Hippocampal formation (tissue), 2 donors: ENCODE data around the gene AIFM2.
"Not testable (repeated sequence)": the region's sequence is repeated elsewhere in the genome, so short reads cannot be mapped to it uniquely, and the experiment has no call there.

Experiments
- DNase-seq, 2 donors: peaks; one replicate each; lab custom pipeline; 2025; lab: John Stamatoyannopoulos, UW

The AIFM2 gene

DNA sequence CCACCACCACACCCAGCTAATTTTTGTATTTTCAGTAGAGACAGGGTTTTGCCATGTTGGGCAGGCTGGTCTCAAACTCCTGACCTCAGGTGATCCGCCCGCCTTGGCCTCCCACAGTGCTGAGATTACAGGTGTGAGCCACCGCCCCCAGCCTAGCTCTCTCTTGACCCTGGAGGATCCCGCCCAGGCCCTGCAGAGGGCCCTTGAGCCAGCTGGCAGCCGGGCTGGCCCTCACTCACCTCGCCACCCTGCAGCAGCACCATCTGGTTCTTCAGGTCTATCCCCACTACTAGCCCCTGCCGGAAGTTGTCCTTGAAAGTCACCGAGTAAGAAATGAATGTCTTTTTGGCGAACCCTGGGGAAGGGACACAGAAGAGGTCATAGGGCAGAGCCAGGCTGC, 9.5 kb downstream of the AIFM2 start:
- not testable (repeated sequence) for DNase-seq

DNA sequence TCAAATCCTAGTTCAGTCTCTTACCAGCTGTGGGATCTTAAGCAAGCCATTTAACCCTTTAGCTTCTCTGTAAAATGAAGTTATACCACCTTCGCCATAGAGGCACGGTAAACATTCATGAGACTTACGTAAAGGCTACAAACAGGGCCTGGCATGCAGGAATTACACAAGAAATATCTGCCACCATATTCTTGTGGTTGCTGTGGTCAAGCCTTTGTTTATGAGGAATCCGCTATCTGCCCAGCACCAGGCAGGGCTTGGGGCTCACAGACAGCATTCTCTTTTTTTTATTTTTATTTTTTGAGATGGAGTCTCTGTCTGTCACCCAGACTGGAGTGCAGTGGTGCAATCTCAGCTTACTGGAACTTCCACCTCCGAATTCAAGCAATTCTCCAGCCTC, 9.9 kb downstream of the AIFM2 start:
- no peak for DNase-seq

DNA sequence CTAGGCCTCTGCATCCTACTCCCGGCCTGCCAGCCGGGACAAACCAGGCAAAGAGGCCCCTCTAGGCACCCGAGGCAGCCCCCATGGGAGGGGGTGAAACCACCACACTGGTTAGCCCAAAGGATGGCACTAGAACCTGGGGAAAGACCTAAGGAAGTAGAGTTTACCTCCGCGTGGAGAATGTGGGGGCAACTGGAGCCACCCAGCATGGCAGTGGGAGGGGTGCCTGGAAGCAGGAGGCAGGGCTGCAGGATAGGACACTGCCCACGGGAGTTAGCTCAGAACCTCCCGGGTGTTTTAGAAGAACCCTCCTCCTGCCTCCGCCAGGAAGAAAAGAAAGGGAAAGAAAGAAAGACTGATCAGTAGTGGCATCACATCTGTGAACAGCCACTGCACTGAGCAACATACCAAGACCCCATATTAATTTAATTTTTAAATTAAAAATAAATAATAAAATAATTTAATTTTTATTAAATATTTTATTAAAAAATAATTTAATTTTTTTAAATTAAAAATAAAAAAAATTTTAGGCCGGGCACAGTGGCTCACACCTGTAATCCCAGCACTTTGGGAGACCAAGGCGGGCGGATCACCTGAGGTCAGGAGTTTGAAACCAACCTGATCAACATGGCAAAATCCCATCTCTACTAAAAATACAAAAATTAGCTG, 11.2 kb downstream of the AIFM2 start:
- no peak for DNase-seq

DNA sequence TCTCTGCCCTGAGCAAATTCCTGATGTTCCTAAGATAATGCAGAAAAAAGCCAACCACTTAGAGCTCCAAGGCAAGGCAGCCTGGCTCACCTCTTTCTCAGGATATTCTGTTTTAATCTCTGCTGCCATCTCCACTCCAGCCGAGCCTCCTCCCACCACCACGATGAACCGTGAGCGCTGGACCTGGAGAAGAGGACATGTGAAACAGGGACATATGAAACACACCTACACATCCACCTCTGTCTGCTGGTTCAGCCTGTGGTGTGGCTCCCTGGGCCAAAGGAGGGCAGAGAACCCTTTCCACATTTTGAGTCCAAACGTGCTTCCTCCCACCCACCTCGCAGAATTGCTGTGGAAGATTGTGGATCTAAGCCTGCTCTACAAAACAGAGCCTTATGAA, 12.2 kb downstream of the AIFM2 start:
- no peak for DNase-seq

DNA sequence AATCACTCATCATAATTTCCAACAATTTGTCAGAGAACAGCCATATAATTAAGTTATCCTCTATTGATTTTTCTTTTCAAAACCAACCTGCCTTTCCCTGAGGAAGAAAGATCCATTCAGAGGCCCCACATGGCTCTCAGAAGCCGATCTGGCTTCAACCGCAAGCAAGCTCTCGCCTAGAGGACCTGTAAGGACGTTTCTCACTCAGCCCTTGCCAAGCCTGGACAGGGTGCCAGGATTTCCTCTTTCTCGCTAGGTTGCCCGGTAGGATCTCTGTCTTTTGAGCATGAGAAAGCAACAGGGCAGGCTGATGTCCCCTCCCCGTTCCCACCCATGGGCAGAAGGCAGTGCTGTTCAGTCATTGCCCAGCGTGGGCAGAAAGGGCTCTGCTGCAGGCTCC, 13.0 kb downstream of the AIFM2 start:
- DNase-seq: no peak

DNA sequence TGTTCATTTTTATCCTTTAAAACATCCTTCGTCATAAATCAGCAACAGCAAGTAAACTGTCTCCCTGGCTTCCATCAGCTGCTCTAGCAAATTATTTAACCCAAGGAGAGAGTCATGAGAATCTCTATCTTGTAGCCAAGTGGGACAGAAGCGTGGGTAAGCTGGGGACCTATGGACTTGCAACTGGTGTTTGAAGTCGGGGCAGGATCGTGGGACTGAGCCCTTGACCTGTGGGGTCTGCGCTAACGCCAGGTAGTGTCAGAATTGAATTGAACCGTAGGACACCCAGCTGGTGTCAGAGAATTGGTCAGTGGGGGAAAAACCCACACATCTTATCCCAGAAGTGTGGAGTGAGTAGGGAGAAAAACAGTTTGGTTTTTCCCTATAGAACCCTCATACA, 13.4 kb downstream of the AIFM2 start:
- no peak for DNase-seq

DNA sequence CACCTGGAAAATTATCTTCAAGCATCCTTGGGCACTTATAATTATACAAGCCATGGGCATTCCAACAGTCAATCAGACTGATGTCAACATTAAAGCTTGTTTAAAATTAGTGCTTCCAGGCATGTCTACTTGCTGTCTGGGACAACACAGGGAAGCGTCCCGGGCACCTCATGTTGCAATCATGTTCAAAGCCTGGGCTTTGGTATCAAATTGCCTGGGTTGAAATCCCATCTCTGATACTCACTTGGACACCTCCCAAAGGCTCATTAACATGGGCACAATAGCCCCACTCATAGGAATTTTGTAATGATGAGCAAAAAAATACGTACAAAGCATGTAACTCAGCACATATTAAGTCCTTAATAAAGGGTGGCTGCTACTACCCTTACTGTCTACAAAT, 14.4 kb downstream of the AIFM2 start:
- no peak for DNase-seq

DNA sequence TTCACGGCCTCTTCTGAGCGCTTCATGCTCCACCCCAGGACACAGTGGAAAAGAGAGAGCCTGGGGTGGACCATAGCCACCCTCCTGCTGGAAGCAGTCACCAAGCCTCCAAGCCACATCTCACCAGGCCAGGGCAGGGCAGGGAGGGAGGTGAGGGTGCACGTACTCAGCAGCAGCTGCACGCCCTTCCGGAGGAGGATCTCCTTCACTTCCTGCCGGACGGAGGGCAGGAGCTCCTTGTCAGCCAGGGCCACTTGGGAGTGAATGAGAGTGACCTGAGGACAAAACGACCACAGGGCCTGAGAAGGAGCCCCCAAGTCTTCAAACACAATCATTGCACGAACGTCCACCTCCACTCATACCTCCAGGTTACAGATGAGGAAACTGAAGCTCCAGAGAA, 15.0 kb downstream of the AIFM2 start:
- DNase-seq: no peak

DNA sequence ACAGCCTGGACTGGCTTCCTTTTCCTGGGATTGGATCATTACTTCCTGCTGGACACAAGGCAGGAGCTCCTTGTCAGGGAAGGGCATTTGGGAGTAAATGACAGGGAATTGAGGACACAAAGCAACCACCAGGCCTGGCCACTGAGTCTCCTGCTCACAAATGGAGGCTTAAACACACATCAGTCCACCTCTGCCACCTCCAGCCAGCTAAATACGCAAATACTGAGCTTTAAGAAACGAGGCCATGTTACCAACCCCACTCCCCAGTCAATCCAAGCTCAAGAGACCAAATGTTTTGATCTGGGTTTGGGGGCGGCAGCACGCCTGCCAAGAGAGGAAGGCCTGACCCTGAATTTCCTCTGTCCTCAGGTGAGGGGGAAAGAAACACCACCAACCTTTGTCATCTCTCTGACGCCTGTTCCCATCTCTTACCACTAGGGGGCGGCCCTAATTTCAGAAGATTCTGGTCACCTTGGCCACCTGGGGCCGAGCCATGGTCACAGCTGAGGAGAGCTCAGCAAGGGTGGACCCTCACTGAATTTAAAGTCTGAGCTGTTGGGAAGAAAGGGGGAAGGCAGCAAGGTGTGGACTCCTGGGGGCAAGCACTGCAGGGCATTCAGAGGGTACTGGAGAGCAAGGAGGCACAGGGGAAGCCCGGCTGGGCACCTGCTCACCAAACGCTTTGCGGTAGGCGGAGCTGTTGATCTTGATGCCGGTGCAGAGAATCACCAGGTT, 16.5 kb downstream of the AIFM2 start:
- DNase-seq: peak; percentile 4 to 5

DNA sequence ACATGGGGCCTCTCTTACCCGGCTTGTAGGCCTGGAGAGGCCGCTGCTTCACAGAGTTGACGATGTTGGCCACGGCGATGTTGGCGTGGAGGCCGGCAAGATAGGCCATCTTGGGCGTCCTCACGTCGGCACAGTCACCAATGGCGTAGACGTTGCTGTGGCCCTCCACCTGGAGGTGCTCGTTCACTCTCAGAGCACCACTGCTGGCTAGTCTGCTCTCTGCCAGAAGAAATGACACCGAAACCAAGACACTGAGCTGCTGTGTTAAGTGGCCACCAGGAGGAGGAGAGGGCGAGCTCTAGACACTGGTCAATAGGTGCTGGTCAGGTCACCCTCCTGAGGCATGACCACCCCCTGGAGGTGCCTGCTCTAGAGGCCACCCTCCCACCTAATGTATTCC, 17.7 kb downstream of the AIFM2 start:
- DNase-seq: no peak

DNA sequence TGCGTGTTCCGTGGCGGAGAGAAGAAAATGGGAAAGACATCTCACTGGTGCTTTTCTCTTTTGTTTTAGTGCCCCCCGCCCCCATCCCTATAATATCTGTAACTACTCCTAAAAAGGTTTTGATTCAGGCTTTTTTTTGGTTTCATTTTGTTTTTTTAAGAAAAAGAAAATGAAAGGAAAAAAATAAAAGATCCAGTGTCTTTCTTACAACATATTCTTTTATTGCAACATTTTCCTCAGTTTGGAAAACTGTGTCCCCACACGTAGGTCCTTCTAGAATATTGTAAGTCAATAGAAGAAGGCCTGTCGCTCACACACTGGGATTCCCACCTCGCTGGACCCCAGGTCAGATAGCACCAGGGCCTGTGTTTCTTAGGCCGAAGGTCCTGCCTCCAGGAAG, 20.6 kb downstream of the AIFM2 start:
- DNase-seq: no peak

DNA sequence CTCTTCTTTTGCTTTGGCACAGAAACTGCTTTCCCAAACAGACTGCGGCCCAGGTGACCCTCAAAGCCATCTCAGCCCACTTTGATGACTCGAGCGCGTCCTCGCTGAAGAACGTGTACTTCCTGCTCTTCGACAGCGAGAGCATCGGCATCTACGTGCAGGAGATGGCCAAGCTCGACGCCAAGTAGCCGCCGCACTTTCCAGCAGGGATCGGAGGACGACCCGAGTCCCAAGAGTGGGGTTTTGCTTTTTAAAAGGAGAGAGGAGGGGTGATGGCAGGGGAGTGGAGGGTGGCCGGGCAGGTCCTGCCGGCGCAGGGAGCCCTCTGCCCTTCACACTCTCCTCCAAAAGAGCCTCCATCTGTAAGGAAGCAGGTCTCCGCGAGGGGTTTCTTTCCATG, 21.1 kb downstream of the AIFM2 start:
- no peak for DNase-seq

DNA sequence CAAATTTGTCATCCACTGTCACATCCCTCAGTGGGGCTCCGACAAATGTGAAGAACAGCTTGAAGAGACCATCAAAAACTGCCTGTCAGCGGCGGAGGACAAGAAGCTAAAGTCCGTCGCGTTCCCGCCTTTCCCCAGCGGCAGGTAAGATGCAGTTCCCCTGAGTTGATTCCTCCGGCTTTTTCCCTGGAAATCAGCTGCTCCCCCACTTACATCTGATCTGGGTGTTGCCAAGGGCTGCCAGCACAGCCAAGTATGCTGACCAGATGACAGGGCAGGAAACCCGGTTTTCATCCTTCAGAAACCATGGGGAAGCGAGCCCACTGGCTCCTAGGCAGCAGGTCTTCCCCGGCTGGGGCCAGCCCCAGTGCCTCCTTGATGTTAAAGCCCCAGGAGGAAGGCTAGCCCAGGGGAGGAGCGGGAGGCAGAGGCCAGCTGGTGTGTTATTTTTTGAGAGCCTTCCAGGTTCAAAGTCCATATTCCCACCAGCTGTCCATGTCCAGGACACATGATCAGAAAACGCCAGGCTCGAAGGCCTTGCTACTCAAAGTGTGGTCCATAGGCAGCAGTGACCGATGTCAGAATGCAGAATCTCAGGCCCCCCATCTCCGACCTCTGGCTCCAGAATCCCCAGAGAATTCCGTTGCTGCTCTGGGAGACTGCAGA, 23.4 kb downstream of the AIFM2 start:
- no peak for DNase-seq

DNA sequence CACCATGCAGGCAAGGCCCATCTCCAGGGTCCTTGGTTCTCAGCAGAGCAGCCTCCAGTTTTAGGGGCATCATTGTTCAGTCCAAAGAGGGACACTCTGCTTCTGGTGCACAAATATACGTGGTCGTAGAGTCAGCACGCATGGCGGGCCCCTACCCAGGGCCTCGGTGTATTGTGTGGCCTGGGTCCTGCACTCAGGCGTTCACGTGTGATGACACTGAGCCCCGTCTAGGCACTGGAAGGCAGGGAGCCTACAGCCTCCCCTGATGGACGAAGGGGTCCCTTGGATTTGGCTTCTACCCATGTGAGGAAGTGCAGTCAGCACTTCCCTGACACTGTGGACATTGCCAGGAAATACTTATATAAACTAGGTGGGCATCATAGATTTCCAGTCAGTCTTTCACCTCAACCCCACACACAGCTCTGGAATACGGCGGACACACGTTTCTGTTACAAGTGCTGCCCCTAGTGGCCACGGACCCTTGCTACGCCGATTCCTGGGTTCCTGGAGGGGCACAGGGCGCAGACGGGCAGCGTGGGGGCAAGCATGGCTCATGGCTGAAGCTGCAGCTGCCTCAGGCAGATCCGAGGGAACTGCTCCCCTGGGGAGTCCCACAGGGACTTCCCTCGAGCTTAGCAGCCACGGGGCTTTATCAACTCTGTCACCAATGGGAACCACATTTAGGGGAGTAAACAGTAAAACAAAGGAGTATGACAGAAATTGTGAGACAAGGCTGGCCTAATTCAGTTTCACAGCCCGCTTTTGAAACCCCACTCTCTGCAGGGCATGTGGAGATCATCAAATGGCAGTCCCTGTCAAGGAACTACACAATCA, 25.4 kb downstream of the AIFM2 start:
- no peak for DNase-seq

DNA sequence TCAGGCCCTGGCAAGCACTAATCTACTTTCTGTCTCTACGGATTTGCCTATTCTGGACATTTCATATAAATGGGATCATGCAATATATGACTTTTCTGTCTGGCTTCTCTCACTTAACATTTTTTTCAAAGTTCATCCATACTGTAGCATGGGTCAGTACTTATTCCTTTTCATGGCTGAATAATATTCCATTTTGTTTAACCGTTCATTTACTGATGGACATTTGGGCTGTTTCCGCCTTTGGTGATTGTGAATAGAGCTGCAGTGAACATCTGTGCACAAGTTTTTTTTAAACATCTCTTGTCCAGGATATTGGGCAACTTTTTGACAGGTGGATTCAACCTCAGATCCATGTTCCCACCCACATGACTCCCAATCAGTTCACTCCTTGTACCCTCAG, 31.0 kb downstream of the AIFM2 start:
- DNase-seq: no peak

DNA sequence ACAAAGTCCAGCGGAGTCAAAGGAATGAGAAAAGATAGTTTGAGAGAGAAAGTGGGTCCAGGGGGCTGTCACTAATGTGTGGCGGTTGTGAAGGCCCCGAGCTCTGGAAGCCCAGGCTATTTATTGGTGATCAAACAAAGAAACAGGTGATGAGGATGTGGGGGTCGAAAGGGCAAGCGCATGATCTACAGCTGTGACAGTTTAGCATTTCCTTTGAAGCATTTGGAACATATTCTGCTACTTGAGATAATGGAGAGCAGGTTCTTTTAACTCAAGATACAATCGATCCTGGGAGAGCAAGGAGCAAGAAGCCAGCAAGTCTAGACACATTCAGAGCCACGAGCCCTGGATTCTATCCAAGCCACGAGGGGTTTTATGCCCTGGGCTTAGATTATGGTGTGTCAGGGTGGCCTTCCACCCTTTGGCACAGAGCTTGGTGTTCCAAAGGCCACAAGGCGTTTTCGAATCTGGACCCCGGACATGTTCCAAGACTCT, 31.5 kb downstream of the AIFM2 start:
- DNase-seq: not testable (repeated sequence)

DNA sequence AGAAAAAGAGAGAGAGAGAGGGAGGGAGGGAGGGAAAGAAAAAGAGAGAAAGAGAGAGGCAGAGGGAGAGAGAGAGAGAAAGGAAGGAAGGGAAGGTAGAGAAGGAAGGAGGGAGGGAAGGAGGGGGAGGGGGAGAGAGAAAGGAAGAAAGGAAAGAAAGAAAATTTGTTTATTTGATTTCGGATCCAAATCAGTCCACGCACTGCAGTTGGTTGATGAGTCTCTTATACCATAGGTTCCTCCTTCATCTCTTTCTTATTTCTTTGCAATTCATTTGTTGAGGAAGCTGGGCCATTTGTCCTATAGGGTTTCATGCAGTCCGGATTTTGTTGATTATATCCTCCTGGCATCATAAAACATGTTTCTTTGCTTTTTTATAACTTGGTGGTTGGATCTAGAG, 34.4 kb downstream of the AIFM2 start:
- DNase-seq: no peak

DNA sequence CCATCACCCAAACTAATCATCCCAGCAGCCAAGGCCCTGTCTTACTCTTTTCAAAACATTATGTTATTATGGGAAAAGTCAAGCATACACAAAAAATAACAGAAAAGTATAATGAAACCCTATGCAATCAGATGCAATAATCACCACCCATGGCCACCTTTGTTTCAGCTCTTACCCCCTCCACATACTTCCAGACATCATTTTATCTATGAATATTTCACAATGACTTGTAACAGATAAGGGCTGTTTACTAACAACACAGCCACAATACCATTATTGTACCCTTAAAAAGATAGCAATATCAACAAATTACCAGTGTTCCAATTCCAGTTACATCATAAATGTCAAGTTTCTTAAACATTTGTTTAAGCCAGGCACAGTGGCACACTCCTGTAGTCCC, 35.2 kb downstream of the AIFM2 start:
- no peak for DNase-seq

DNA sequence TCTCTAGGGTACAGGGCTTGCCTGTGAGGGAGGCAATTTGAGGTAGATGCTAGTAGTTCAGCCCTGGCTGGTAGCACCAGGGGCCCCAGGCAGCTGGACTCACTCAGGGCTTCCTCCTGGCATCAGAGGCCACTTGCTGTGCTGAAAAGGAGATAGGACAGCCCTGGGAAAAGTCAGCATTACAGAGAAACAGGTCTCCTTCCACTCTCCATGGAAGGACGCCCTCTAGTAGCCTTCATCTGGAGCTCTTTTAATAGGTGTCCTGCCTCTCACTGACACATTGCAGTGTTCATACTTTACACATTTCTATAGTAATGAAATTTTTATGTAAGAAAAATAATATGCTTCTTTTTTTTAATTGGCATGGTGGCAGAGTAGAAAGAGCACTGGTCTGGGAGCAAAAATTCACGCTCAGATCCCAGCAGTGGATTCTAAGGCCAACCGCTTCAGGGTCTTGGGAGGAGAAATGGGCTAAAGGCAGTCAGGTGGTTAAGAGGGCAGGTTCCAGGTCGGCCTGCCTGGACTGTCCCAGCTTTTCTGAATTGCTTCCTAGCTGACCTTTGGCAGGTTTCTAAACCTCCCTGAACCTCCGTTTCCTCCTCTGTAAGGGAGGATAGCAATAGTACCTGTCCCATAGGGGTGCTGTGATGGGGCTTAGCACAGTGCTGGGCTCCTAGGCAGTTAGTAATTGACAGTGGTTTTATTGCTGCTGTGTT, 35.8 kb downstream of the AIFM2 start:
- no peak for DNase-seq

DNA sequence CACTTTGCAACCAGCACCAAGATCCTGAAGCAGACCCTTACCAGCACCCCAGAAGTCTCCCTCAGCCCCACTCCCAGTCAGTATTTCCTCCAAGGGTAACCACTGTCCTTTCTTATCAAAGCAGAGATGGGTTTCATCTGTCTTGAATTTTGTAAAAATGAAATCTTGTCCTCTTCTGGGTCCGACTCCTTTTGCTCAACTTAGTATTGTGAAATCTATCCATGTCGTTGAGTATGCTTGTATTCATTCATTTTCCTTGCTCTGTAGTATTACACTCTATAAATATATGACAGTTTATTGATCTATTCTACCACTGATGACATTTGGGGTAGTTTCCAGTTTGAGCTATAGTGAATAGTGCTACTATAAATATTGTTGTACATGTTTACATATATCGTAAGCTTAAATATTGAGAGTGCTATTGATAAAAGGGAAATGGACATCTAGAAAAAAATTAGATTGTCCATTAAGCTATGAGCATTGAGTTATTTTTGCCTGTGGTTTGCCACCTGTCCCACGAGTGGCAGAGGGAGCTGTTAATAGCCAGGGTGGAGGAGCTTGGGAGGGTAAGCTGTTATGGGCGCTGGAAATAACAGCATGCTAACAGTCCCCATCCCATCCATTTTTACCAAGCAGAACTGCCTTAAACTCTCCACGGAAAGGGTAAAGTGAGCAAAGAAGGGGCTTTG, 36.5 kb downstream of the AIFM2 start:
- DNase-seq: no peak

DNA sequence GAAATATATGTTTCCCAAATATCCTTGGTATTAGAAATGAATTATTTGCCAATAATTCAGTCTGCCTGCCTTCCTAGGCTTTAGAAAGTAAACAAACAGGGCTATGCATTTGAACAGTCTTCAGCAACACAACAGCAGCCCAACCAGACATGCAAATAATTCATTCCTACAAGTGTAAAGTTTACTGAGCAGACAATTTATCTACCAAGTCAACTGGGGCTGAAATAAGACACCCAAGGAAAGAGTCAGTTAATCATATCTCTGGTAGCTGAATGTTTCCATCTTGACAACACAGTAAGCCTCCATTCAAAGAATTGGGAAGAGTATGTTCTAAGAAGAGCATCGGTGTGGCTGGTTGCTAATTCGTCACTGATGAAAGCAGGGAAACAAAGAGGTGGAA, 38.4 kb downstream of the AIFM2 start:
- DNase-seq: no peak
